GM21381 (cell line): Measurements from ENCODE around the gene KRTAP5-6.

Experiments used
- ATAC-seq: cut with Tn5 transposase; IDR thresholded peaks from one replicate; pipeline ENCODE4 v1.9.1; 2021; ENCODE audit warnings: mild to moderate bottlenecking, moderate library complexity; ENCODE audit not compliant: unreplicated experiment

The KRTAP5-6 gene

GRCh38 chr11:1732418-1733008 lies 35.5 kb downstream of the KRTAP5-6 start:
- no peak for ATAC-seq

GRCh38 chr11:1733009-1733715 lies 36.2 kb downstream of the KRTAP5-6 start:
- ATAC-seq, result no peak

GRCh38 chr11:1733716-1734640 lies 37.0 kb downstream of the KRTAP5-6 start:
- no peak for ATAC-seq

- ATAC-seq, result no peak
These were observed 37.7 kb downstream of the KRTAP5-6 start for GRCh38 chr11:1734641-1735081.

- no peak for ATAC-seq
These were observed 38.3 kb downstream of the KRTAP5-6 start for GRCh38 chr11:1735271-1735670.

- no peak for ATAC-seq
These were observed 39.5 kb downstream of the KRTAP5-6 start for GRCh38 chr11:1736447-1736992.

GRCh38 chr11:1737080-1737757 lies 40.2 kb downstream of the KRTAP5-6 start:
- no peak for ATAC-seq

GRCh38 chr11:1738380-1738779 lies 41.4 kb downstream of the KRTAP5-6 start:
- ATAC-seq, result no peak

GRCh38 chr11:1739576-1739975 lies 42.6 kb downstream of the KRTAP5-6 start:
- no peak for ATAC-seq

- no peak for ATAC-seq
These were observed 44.0 kb downstream of the KRTAP5-6 start for GRCh38 chr11:1740786-1741530.

- no peak for ATAC-seq
These were observed 44.7 kb downstream of the KRTAP5-6 start for GRCh38 chr11:1741741-1742140.

- no peak for ATAC-seq
These were observed 45.4 kb downstream of the KRTAP5-6 start for GRCh38 chr11:1742371-1742770.

- no peak for ATAC-seq
These were observed 46.0 kb downstream of the KRTAP5-6 start for GRCh38 chr11:1742869-1743584.

- ATAC-seq, result no peak
These were observed 46.7 kb downstream of the KRTAP5-6 start for GRCh38 chr11:1743585-1744136.

- ATAC-seq, result no peak
These were observed 47.3 kb downstream of the KRTAP5-6 start for GRCh38 chr11:1744137-1744886.

GRCh38 chr11:1744891-1745700 lies 48.1 kb downstream of the KRTAP5-6 start:
- no peak for ATAC-seq

GRCh38 chr11:1745701-1746320 lies 48.8 kb downstream of the KRTAP5-6 start:
- ATAC-seq, result no peak
